ENCODE measurements around the gene ST7L. TPM values are rescaled to one million over a fixed set of nuclear protein-coding genes. Genes with fewer than 3 reads are reported as not detected.

ST7L gene
- total RNA-seq, 1 experiment from 2014 or later, result 22.1 TPM

DNA sequence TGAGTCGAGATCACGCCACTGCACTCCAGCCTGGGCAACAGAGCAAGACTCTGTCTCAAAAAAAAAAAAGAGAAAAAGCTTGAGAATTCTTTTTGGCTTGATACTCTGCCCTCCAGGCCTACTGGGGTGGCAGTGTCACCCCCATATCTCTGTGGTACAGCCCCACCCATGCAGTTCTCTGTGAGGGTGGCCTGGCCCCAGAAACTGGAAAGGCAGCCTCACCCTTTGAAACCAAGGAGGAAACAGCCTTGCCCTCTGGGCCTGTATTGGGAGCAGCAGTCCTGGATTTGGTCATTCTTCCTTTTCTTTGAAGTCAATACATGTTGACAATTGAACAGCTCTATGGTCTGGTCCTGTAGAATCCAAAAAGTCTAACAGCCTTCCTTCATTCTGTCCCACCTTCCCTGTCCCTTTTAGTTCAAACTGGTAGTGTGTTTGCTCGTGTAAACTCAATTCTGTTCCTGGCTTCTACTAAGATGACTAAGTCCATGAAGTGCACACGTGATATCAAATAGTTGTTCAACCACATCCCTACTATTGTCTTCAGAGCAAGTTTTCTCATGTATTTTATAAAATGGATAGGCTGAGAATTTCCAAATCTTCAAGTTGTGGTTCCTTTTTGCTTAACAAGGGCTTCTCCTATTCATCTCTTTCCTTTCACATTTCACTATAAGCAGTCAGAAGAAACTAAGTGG lies 13.2 kb downstream of the ST7L start:
- intact Hi-C loops (cut with micrococcal nuclease; ENCODE audit: unreplicated experiment), result no loop called here
- Histone ChIP-seq H4K20me1 (ENCODE audit: insufficient read depth) (no peaks in the 10 kb centered on the region), H3K9me3 (ENCODE audit: insufficient read depth, low read depth) (no peaks in the 10 kb centered on the region), H3F3A (ENCODE audit: insufficient read depth, low read depth) (peaks cover 8% of the 10 kb centered on the region; the same call in 1 of the 2 replicates), H3K36me3 (ENCODE audit: low read depth) (peaks cover 37% of the 10 kb centered on the region), H3K27me3 (ENCODE audit: insufficient read depth, low read depth) (no peaks in the 10 kb centered on the region), H2AFZ (no peak overlapping the region), H3K4me1 (replicated peaks; ENCODE audit: insufficient read depth) (no peaks in the 10 kb centered on the region), H3K4me3 (no peak overlapping the region), H3K4me2 (no peak overlapping the region), H3K9me2 (ENCODE audit: insufficient read depth) (no peaks in the 10 kb centered on the region), H3K79me2 (ENCODE audit: low read depth) (0 out of 2 replicates have a peak, but pooled peaks cover under 1% of the 10 kb centered on the region), H3K27ac (no peak overlapping the region)
- TF ChIP-seq EZH2 (IDR thresholded peaks at IDR 0.05; ENCODE audit: low read depth) (no peak), CTCF (conservative IDR thresholded peaks at IDR 0.05) (no peak)
- DNase-seq, result peak in 1 of 2 experiments; percentile 29
- ChIA-PET CTCF (no interaction called here), POLR2A (ENCODE audit: unreplicated experiment) (interaction anchor here (0.6 kb wide), 3 partner anchors 13 to 1661 kb away, joined by 3 to 5 read pairs (median 3); partner anchors contain the start of gene ST7L)
- BruUV-seq (replicated peaks), result TSS peak; percentile 18

- no TSS peak for BruUV-seq (replicated peaks)
- no peaks in the 10 kb centered on the region for H3K9me3 ChIP-seq (ENCODE audit: insufficient read depth, low read depth)
- H4K20me1 ChIP-seq (ENCODE audit: insufficient read depth), result no peaks in the 10 kb centered on the region
- TF ChIP-seq CTCF (conservative IDR thresholded peaks at IDR 0.05) (no peak), EZH2 (IDR thresholded peaks at IDR 0.05; ENCODE audit: low read depth) (no peak)
- ChIA-PET POLR2A (ENCODE audit: unreplicated experiment) (no interaction called here), CTCF (no interaction called here)
- H2AFZ ChIP-seq, result no peak overlapping the region
- no peak overlapping the region for H3K4me2 ChIP-seq
- H3K27ac ChIP-seq, result no peak overlapping the region
- H3K4me3 ChIP-seq, result no peak overlapping the region
- no peaks in the 10 kb centered on the region for H3K27me3 ChIP-seq (ENCODE audit: insufficient read depth, low read depth)
- no peaks in the 10 kb centered on the region for H3K9me2 ChIP-seq (ENCODE audit: insufficient read depth)
- H3K4me1 ChIP-seq (replicated peaks; ENCODE audit: insufficient read depth), result no peaks in the 10 kb centered on the region
- no peaks in the 10 kb centered on the region for H3K79me2 ChIP-seq (ENCODE audit: low read depth)
- H3F3A ChIP-seq (ENCODE audit: insufficient read depth, low read depth), result peaks cover 8% of the 10 kb centered on the region; the same call in 1 of the 2 replicates
- intact Hi-C loops (cut with micrococcal nuclease; ENCODE audit: unreplicated experiment), result no loop called here
- H3K36me3 ChIP-seq (ENCODE audit: low read depth), result peaks cover 20% of the 10 kb centered on the region; the same call in 1 of the 2 replicates
- DNase-seq, result no peak
These were observed 15.4 kb downstream of the ST7L start for GRCh38 chr1:112603541-112603940.

- Histone ChIP-seq H3K27me3 (ENCODE audit: insufficient read depth, low read depth) (no peaks in the 10 kb centered on the region), H3K36me3 (ENCODE audit: low read depth) (peaks cover 15% of the 10 kb centered on the region; the same call in 1 of the 2 replicates), H2AFZ (no peak overlapping the region), H3K4me1 (replicated peaks; ENCODE audit: insufficient read depth) (no peaks in the 10 kb centered on the region), H3F3A (ENCODE audit: insufficient read depth, low read depth) (peaks cover 8% of the 10 kb centered on the region; the same call in 1 of the 2 replicates), H3K27ac (no peak overlapping the region), H3K9me3 (ENCODE audit: insufficient read depth, low read depth) (no peaks in the 10 kb centered on the region), H3K4me3 (no peak overlapping the region), H3K4me2 (no peak overlapping the region), H4K20me1 (ENCODE audit: insufficient read depth) (no peaks in the 10 kb centered on the region), H3K79me2 (ENCODE audit: low read depth) (no peaks in the 10 kb centered on the region), H3K9me2 (ENCODE audit: insufficient read depth) (no peaks in the 10 kb centered on the region)
- DNase-seq, result no peak
- TF ChIP-seq CTCF (conservative IDR thresholded peaks at IDR 0.05) (no peak), EZH2 (IDR thresholded peaks at IDR 0.05; ENCODE audit: low read depth) (no peak)
- intact Hi-C loops (cut with micrococcal nuclease; ENCODE audit: unreplicated experiment), result no loop called here
- POLR2A ChIA-PET (ENCODE audit: unreplicated experiment), result no interaction called here
- no TSS peak for BruUV-seq (replicated peaks)
- CTCF ChIA-PET, result no interaction called here
These were observed 15.9 kb downstream of the ST7L start for GRCh38 chr1:112603012-112603411.
